ENCODE measurements around the gene SCIMP.
"Not testable (repeated sequence)": the region's sequence is repeated elsewhere in the genome, so short reads cannot be mapped to it uniquely, and the experiment has no call there.

SCIMP gene

DNA sequence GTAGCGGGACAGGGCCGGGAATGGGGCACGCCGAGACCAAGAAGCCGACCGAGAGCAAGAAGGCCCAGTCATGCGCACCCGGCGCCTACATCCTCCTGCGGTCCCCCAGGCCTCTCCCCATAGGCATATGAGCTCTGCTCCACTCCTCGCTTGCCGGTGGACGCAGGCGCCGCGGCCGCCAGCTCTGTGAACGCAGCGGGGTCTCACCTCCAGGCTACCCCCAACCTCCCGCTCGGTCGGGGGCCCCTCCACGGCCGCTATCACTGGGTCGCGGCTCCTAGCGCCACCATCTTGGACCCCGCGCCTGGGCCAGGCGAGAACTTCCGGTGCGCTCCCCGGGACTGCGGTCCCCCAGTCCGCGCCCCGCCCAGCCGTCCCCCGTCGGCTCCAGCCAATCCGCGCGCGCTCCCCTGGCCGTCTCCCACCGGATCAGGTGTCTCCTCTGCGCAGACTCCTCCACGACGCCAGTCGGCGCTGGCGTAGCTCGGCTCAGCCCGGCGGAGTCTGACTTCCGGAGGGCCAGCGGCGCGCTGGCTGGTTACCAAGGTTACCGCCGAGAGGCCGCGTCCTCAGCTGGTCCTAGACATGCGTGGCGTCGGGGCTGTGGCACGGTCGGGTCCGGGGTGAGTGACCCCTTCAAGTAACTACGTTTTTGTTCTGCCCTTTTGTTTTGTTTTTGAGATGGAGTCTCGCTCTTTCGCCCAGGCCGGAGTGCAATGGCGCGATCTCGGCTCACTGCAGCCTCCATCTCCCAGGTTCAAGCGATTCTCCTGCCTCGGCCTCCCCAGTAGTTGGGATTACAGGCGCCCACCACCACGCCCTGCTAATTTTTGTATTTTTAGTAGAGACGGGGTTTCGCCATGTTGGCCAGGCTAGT is 42.9 kb downstream of the SCIMP start, which contains the start of gene ZNF594:
Gene ZNF594, minus strand, starts transcription at position 328 of the 877 bp plus-strand sequence. CDS start 7,612 bp downstream, outside the sequence.
- in situ Hi-C loops (cut with MboI; ENCODE audit: low sequenced_read_pairs): no loop called here

GRCh38 chr17:5184288-5184687 is 50.4 kb downstream of the SCIMP start:
- in situ Hi-C loops (cut with MboI; ENCODE audit: low sequenced_read_pairs): no loop called here

DNA sequence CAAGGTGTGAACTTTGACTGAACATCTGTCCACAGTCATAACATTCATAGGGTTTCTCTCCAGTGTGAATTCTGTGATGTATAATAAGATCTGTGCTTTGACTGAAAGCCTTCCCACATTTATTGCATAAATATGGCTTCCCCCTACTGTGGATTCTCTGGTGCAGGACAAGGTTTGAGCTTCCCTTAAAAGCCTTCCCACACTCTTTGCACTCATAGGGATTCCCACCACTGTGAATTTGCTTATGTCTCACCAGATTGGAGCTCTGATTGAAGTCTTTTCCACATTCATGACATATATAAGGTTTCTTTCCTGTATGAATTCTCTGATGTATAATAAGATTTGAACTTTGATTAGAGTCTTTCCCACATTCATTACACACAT is 51.3 kb downstream of the SCIMP start:
- in situ Hi-C loops (cut with MboI; ENCODE audit: low sequenced_read_pairs): no loop called here

- in situ Hi-C loops (cut with MboI; ENCODE audit: low sequenced_read_pairs): no loop called here
Measured at GRCh38 chr17:5182597-5183409, 51.9 kb downstream of the SCIMP start.

GRCh38 chr17:5181509-5182305 is 53.0 kb downstream of the SCIMP start:
- in situ Hi-C loops (cut with MboI; ENCODE audit: low sequenced_read_pairs): no loop called here

- in situ Hi-C loops (cut with MboI; ENCODE audit: low sequenced_read_pairs): no loop called here
Measured at GRCh38 chr17:5179003-5179402, 55.7 kb downstream of the SCIMP start.

DNA sequence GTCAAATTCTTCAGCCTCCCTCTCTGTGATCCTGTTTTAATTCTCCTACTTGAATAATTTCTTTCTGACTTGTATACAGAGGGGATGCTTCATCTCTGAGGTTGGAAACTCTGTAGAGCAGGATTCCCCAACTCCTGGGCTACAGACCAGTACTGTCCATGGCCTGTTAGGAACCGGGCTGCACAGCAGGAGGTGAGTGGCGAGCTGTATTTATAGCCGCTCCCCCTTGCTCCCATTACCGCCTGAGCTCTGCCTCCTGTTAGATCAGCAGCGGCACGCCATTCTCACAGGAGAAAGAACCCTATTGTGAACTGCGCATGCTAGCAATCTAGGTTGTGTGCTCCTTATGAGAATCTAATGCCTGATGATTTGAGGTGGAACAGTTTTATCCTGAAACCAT is 59.6 kb downstream of the SCIMP start:
- in situ Hi-C loops (cut with MboI; ENCODE audit: low sequenced_read_pairs): not testable (repeated sequence)

DNA sequence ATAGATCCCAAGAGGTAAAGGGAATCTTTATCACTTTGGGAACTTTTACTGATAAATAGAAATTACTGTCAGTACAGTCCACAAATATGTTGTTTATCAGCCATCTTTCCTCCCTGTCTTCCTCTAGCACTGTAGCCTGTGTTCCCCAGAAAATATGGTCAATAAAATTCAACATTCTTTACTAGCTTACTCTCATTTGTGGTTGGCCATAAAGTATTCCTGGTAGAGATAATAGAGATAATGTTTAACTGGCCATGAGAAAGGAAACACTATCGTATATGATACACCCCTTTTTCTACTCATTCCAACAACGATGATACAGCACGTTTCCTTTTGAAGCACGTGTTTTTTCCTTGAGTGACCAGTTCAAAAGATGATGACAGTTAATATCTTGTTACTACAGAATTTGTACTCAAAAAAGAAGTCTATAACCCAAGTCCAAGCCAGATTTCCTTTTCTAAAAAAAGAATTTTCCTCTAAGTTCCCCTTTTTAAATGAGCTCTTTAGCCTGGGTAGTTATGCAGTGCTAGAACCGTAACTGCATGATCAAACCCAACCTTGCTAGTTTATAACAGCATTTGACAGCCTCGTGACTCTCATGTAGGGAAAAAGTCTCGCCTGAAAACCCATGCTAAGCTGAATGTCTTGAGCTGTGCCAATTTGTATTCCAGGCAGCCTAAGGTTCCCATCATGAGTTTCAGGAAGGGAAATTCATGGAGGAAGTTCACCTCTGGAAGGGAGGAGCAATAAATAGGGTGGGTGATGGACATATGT is 68.7 kb downstream of the SCIMP start:
- in situ Hi-C loops (cut with MboI; ENCODE audit: low sequenced_read_pairs): not testable (repeated sequence)

DNA sequence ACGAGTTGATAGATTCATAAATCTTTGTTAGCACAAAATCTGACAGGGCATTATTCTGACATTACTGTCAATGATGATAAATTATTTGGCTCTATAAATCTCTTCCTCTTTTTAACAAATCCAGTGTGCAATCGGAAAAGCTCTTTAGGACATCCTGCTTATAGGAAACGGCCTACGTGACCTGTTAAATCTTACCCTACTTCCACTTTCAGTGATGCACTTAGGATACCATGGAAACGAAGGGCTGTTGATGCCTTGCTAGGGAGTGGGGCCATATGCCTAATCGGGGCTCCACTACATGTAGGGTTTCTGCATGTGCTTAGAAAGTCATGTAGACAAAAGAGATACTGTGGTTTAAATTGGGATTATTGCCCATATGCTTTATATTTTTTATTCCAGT is 70.2 kb downstream of the SCIMP start:
- in situ Hi-C loops (cut with MboI; ENCODE audit: low sequenced_read_pairs): no loop called here

DNA sequence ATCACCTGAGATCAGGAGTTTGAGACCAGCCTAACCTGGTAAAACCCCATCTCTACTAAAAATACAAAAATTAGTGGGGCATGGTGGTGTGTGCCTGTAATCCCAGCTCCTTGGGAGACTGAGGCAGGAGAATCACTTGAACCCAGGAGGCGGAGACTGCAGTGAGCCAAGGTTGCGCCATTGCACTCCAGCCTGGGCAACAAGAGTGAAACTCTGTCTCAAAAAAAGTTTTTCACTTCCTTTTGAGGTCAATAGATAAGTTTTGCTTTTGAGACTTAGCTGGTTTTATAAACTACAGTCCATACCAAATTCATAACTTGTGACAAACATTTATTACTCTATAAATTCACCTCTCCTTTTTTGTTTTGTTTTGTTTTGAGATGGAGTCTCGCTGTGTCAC is 72.9 kb downstream of the SCIMP start:
- in situ Hi-C loops (cut with MboI; ENCODE audit: low sequenced_read_pairs): not testable (repeated sequence)

DNA sequence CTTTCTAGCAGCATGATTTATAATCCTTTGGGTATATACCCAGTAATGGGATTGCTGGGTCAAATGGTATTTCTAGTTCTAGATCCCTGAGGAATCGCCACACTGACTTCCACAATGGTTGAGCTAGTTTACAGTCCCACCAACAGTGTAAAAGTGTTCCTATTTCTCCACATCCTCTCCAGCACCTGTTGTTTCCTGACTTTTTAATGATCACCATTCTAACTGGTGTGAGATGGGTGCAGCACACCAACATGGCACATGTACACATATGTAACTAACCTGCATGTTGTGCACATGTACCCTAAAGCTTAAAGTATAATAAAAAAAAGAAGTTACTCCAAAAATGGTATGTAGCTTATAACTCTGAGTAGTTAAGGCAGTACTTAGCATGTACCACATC is 74.0 kb downstream of the SCIMP start:
- in situ Hi-C loops (cut with MboI; ENCODE audit: low sequenced_read_pairs): not testable (repeated sequence)

Data from HL-60/S4 (cell line).